ENCODE measurements around the gene TMED5. TPM values are rescaled to one million over a fixed set of nuclear protein-coding genes. Genes with fewer than 3 reads are reported as not detected.

Gene TMED5
- total RNA-seq, 1 donor from 2014 or later, result 59.4 TPM

DNA sequence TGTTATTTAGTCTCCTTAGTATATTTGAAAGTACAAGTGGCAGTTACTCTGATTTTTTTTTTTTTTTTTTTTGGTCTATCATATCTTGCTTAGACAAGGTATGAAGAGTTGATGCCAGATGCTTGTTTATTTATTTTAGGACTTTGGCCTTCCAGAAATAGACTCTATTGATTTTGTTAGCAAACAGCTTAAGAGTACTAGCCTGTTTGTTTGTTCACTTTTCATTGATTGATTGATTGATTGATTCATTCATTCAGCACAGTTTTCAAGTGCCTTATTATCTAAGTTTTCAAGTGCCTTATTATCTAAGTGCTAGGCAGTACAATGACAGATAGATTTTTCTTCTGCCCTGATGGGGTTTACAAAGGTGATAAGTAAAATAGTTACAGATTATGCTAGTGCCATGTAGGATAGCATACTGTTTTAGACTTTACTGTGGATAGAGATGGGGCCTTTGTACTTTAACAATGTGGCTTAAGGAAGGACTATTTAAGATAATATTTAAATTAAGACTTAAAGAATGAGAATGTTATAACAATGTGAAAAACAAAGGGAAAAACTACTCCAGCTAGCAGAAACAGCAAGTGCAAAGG, 50.6 kb downstream of the TMED5 start:
- intact Hi-C loops (cut with micrococcal nuclease), result loop anchor here (5.0 kb wide), 1 partner anchor 107 kb away; no protein-coding TSS in a partner anchor

DNA sequence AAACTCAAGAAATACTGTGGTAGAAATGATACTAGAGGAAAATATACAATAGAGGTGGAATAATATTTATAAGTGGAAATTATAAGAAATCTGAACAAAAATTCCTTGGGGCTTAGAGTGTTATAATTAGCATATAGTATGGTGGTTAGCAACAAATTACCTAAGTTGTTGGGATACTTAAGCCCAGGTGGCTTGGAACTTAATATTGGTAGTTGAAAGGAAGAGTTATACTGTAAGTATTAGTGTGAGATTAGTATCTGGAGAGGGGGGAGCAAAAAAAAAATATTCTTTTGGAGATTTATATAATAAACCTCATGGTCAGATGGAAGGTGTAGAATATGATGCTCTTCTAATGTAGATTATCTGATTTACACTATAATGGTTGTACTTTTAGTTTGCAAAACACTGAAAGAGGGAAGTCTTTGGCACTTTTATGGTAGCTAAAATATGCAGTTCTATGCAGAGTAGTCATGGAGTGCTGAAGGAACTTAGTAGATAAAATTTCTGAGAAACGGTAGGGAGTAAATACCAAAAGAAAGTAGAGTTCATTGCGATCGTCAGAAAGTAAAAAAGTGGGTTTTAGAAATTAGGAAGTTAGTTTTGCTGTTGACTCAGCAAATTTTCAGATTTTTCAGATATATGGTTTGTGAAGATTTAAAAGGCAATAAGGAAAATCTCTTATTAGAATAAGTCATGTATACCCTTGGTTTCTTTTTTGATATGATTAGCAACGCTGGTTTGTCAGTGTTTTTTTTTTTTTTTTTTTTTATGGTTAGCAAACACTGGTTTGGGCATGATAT, 55.5 kb downstream of the TMED5 start:
- intact Hi-C loops (cut with micrococcal nuclease), result loop anchor here (5.0 kb wide), 1 partner anchor 102 kb away; no protein-coding TSS in a partner anchor

DNA sequence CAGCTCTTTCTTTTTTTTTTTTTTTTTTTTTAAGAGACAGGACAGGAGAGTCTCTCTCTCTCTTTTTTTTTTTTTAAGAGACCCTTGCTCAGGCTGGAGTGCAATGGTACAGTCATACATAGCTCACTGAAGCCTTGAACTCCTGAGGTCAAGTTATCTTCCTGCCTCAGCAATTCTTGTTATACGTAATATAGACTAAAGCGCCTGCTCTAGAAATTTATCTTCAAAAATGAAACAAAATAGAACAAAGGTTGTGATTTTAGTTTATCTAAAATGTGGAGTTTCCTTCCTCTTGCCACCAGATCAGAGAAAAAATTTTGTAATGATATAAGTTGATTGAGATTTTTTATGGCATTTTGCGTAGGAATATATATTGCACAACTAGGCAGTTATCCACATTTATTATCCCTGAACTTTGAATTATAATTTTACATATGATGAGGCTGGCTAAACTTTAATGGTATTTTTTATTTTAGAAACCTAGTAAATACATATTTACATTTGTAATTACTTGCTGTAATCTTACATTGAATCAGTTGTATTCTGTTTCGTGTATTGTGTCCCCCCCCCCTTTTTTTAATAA, 56.9 kb downstream of the TMED5 start:
- intact Hi-C loops (cut with micrococcal nuclease), result no loop called here

DNA sequence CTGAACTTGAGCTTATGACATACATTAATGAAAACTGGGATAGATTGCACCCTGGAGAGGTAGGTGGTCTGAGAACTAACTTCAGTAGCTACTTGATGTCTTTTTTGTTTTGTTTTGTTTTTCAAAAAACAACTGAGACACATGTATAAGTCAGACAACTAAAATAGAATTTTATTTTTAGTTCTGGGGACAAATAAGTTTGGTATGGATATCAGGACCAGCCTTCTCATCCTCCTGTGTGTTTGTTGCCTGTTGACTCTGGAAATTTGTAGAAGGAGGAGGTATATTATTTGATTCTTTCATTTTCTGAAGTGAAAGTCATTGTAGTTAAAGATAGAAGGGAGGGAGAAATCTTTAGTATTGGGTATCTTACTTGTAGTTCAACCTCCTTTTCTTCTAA, 59.6 kb downstream of the TMED5 start:
- intact Hi-C loops (cut with micrococcal nuclease), result no loop called here

DNA sequence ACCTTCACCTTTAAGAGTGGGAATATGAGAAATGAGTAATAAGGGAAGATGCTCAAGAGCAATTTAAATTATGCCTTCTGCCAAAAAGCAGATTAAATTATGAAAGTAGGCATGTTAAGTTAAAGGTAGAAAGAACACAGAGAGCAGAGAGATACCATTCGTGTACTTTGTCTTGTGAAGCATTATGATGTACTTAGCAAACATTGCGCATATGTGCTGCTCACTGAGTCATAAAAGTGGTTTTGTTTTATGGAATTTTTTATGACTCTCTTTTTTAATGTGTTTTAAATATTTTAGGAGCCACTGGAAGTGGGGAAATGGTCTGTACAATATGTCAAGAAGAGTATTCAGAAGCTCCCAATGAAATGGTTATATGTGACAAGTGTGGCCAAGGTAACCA, 65.8 kb downstream of the TMED5 start:
- intact Hi-C loops (cut with micrococcal nuclease), result no loop called here

DNA sequence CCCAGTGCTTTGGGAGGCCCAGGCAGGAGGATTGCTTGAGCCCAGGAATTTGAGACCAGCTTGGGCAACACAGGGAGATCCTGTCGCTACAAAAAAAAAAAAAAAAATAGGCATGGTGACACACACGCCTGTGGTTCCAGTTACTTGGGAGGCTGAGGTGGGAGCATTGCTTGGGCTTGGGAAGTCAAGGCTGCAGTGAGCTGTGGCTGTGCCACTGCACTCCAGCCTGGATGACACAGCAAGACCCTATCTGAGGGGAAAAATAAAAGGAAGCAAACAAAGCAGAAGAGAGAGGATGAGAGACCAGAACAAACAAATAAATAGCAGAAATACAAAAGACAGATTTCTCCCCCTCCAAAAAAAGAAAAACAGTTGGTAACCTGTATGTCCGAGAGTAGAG, 67.1 kb downstream of the TMED5 start:
- intact Hi-C loops (cut with micrococcal nuclease), result no loop called here

DNA sequence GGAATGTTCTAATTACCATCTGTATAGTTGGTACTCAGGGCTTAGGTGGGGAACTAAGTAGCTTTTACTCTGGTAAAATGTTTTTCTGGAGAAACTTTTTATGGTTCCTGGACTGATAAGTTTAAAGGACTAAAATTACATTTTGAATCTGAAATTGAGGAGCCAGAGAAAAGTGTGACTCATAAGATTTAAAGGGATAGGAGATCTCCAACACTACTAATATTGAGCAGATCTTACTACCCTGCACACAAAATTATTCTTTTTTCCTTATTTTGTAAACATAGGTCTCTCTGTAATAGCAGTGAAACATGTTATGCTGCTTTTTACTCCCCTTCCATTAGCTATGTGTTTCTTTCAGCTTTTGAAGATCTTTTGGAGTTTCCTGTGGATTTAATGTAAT, 68.7 kb downstream of the TMED5 start:
- intact Hi-C loops (cut with micrococcal nuclease), result no loop called here

DNA sequence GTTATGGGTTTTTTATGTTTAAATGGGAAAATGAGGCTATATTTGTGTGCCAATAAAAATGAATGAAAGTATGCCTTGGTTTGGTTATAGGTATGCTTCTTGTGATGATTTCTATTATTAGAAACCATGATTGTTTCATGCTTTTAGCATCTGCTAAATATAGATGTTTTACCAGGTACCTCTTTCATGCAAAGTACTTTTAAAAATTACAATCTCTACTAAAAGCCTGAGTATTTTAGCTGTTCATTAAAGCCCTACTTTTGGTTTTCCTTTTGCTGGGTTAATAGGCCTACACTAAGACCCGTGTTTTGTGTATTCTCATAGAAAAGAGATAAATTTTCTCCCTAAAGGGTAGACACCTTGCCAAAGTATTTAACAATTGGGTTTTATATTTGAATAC, 69.1 kb downstream of the TMED5 start:
- intact Hi-C loops (cut with micrococcal nuclease), result no loop called here

DNA sequence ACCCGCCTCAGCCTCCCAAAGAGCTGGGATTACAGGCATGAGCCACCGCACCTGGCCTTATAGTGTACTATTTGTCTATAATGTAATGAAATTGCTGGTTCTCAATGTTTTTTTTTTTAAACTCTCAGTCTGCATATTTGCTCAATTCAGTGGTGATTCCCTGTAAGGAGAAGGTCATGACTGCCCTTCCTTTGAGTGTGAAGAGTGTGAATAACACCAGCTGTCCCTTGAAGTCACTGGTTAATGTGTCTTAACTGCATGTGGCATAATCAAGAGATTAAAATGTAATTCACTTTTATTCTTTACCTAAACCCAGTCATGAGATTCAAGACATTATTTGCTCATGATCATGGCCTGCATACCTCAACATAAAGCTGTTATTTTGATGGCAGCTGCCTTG, 70.6 kb downstream of the TMED5 start:
- intact Hi-C loops (cut with micrococcal nuclease), result no loop called here

DNA sequence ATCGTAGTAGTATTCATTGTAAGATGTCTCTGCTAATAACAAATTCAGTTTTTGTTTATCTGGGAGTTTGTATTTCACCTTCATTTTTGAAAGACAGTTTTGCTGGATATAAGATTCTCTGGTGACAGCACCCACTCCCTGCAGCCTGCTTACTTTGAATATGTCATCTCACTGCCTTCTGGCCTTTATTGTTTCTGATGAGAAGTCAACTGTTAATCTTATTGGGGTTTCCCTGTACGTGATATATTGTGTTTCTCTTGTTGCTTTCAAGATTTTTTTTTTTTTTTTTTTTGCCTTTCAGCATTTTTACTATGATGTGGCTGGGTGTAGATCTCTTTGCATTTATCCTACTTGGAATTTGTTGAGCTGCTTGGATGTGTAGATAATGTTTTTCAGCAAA, 71.9 kb downstream of the TMED5 start:
- intact Hi-C loops (cut with micrococcal nuclease), result no loop called here

DNA sequence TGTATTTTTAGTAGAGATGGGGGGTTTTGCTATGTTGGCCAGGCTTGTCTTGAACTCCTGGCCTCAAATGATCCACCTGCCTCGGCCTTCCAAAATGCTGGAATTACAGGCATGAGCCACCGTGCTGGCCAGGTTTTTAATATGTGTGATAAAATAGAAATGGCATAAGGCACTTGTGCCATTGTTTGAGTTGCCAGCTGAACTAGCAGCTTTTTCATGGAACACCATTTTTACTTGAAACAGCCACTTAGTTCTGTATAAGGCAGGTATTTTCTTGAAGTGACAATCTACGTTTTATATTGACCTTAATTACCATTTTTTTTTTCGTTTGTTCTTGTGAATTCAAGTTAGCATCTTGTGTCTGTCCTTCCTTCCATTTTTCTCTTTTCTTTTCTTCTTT, 72.8 kb downstream of the TMED5 start:
- intact Hi-C loops (cut with micrococcal nuclease), result no loop called here

DNA sequence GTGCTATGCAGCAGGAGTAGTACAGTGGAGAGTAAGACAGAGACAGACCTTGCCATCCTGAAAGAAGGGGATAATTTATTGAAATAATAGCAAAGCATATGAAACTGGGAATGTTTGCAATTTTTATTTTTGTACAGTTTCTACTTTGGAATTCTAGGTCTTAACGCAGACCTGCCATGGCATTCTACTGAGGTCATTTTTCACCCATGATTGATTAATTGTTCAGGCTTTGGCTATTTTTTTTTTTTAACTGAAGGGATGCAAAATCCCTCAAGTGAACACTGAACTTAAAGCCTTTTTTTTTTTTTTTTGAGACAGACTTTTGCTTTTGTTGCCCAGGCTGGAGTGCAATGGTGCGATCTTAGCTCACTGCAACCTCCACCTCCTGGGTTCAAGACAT, 74.0 kb downstream of the TMED5 start:
- intact Hi-C loops (cut with micrococcal nuclease), result no loop called here

DNA sequence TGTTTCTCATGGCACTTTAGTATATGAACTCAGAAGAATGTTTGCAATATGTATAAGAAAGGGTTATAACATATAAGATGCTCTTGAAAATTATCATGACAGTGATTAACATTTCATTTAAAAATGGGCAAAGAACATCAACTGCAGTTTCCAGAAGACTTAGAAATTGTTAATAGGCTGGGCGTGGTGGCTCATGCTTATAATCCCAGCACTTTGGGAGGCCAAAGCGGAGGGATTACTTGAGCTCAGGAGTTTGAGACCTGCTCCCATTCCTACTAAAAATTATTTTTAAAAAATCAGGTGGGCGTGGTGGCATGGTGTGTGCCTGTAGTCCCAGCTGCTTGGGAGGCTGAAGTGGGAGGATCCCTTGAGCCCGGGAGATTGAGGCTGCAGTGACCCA, 78.1 kb downstream of the TMED5 start:
- intact Hi-C loops (cut with micrococcal nuclease), result no loop called here

Other genes starting within 250 kb of the TMED5 start
- 16.1 and 17.6 TPM in 2 replicates for gene DIPK1A, start 219.0 kb downstream of the TMED5 start, total RNA-seq
- 60.2 and 64.7 TPM in 2 replicates for gene MTF2, start 101.1 kb downstream of the TMED5 start, total RNA-seq
- 16.0 and 20.2 TPM in 2 replicates for gene CCDC18, start 311 bp upstream of the TMED5 start, total RNA-seq
- 100 and 105 TPM in 2 replicates for gene DR1, start 165.5 kb upstream of the TMED5 start, total RNA-seq